PC-9 (cell line): ENCODE measurements around the gene SNX4.
"Not testable (repeated sequence)": the region's sequence is repeated elsewhere in the genome, so short reads cannot be mapped to it uniquely, and the experiment has no call there.

ENCODE experiments used
- CTCF ChIP-seq: fragments of 200-600 bp; sonication (generic); conservative IDR thresholded peaks from 2 replicates; pipeline ENCODE4 v1.6.1; 2017; ENCODE audit warnings: mixed run types, antibody characterized with exemption, mild to moderate bottlenecking, moderate library complexity
- EZH2 ChIP-seq: fragments of 200-600 bp; sonication (generic); IDR thresholded peaks from 2 replicates; pipeline ENCODE4 v1.8.0; 2017; ENCODE audit warnings: antibody characterized with exemption, low read depth

- not testable (repeated sequence) for TF ChIP-seq CTCF, EZH2
These were observed 539 bp upstream of the SNX4 start for GRCh38 chr3:125520563-125520919.
